ENCODE results near the gene LRBA. TPM values are rescaled to one million over a fixed set of nuclear protein-coding genes. Genes with fewer than 3 reads are reported as not detected.

The LRBA gene
- total and polyA plus RNA-seq, 2 of the 4 experiments (the other 2 are of a cell fraction), result 10.2 to 51.6 TPM

DNA sequence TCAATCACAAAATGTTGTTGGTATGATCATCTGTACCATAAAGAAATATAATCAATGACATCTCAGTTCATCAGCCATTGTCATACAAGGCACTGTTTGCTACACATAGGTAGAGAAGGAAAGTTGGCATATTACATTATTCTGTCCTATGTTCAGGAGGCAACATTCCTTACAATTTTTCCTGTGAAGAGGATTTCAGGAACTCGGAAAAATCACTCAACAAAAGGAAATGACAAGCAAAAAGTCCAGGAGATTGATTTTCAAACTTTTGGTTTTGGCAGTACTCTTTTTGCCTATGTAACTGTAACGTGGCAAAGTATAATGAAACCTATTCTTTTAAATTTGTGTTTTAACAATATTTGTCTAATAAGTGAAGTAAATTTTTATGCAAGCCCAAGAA lies 301.8 kb downstream of the LRBA start:
- no peak overlapping the region for H2AK9ac ChIP-seq (replicated peaks; ENCODE audit: low read depth, low read length, poor library complexity)
- H2BK15ac ChIP-seq (ENCODE audit: low read depth, low read length), result no peak overlapping the region
- in situ Hi-C loops (cut with MboI; ENCODE audit: low sequenced_read_pairs) (no loop called here), dilution Hi-C loops (cut with HindIII; ENCODE audit: low sequenced_read_pairs, unreplicated experiment) (no loop called here), intact Hi-C loops (cut with micrococcal nuclease) (no loop called here)
- H3K9me3 ChIP-seq (ENCODE audit: control insufficient read depth, insufficient read depth, low read length), result no peaks in the 10 kb centered on the region
- no peak overlapping the region for H3K56ac ChIP-seq (ENCODE audit: extremely low read depth, insufficient read depth, low read length)
- no peak overlapping the region for H4K5ac ChIP-seq (ENCODE audit: low read depth, low read length)
- H3K27ac ChIP-seq (ENCODE audit: insufficient read depth, low read length), result no peak overlapping the region
- CTCF ChIA-PET, result no interaction called here
- H3K23ac ChIP-seq (ENCODE audit: low read depth, low read length), result no peak overlapping the region
- ATAC-seq (ENCODE audit: low read depth) (no peak), DNase-seq (no peak)
- WGBS, 2 experiments (ENCODE audit: extremely low coverage in 2 of 2, insufficient read length in 1 of 2), result no CpG with 5 or more reads among the region's 2 CpGs
- no peaks in the 10 kb centered on the region for H3K4me1 ChIP-seq (ENCODE audit: control insufficient read depth, insufficient read depth, low read length)
- TF ChIP-seq RCOR1 (IDR thresholded peaks at IDR 0.05; ENCODE audit: insufficient replicate concordance, low read length) (no peak), MAFK (IDR thresholded peaks at IDR 0.05; ENCODE audit: low read depth, low read length) (no peak), SMC3 (IDR thresholded peaks at IDR 0.05; ENCODE audit: low read depth, low read length) (no peak), MXI1 (IDR thresholded peaks at IDR 0.05; ENCODE audit: borderline replicate concordance, low read depth, low read length) (no peak), RFX5 (IDR thresholded peaks at IDR 0.05; ENCODE audit: low read depth, low read length) (no peak), POLR2A (IDR thresholded peaks at IDR 0.05; ENCODE audit: low read depth, low read length) (no peak), CHD1 (IDR thresholded peaks at IDR 0.05; ENCODE audit: low read depth, low read length) (no peak)
- TF ChIP-seq, protein P1, sequence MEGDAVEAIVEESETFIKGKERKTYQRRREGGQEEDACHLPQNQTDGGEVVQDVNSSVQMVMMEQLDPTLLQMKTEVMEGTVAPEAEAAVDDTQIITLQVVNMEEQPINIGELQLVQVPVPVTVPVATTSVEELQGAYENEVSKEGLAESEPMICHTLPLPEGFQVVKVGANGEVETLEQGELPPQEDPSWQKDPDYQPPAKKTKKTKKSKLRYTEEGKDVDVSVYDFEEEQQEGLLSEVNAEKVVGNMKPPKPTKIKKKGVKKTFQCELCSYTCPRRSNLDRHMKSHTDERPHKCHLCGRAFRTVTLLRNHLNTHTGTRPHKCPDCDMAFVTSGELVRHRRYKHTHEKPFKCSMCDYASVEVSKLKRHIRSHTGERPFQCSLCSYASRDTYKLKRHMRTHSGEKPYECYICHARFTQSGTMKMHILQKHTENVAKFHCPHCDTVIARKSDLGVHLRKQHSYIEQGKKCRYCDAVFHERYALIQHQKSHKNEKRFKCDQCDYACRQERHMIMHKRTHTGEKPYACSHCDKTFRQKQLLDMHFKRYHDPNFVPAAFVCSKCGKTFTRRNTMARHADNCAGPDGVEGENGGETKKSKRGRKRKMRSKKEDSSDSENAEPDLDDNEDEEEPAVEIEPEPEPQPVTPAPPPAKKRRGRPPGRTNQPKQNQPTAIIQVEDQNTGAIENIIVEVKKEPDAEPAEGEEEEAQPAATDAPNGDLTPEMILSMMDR (conservative IDR thresholded peaks at IDR 0.05; ENCODE audit: low read depth, low read length), result no peak
- H2BK20ac ChIP-seq (ENCODE audit: low read depth, low read length), result no peak overlapping the region
- H3K18ac ChIP-seq (ENCODE audit: low read depth, low read length), result no peak overlapping the region
- POLR2A ChIA-PET (ENCODE audit: unreplicated experiment), result no interaction called here
- H2AFZ ChIP-seq (replicated peaks; ENCODE audit: low read length, poor library complexity), result no peak overlapping the region
- H3K9ac ChIP-seq (ENCODE audit: low read depth, low read length), result no peak overlapping the region
- no peak overlapping the region for H3K14ac ChIP-seq (replicated peaks; ENCODE audit: low read depth, low read length)
- no peak overlapping the region for H4K8ac ChIP-seq (ENCODE audit: low read depth in 2 of 2, low read length in 2 of 2)
- H3K36me3 ChIP-seq (ENCODE audit: control insufficient read depth, insufficient read depth, low read length), result no peaks in the 10 kb centered on the region
- no peak overlapping the region for H3K4me3 ChIP-seq (ENCODE audit: insufficient read depth, low read depth, low read length)
- no peaks in the 10 kb centered on the region for H4K20me1 ChIP-seq (ENCODE audit: insufficient read depth, low read length)
- H3K9me1 ChIP-seq (ENCODE audit: insufficient read depth, low read length), result no peaks in the 10 kb centered on the region
- H4K91ac ChIP-seq (ENCODE audit: insufficient read depth, low read depth, low read length), result no peak overlapping the region
- H3K4me2 ChIP-seq (ENCODE audit: low read depth, low read length), result no peak overlapping the region
- no peaks in the 10 kb centered on the region for H3K79me1 ChIP-seq (ENCODE audit: low read depth in 1 of 2, low read length in 2 of 2)
- no TSS peak for BruUV-seq (replicated peaks)
- H3K4ac ChIP-seq (ENCODE audit: low read depth, low read length), result no peak overlapping the region
- no peak overlapping the region for H2BK5ac ChIP-seq (ENCODE audit: low read depth, low read length, poor library complexity, severe bottlenecking)
- no peak overlapping the region for H2BK120ac ChIP-seq (ENCODE audit: low read depth, low read length)
- H3K27me3 ChIP-seq (ENCODE audit: control insufficient read depth, insufficient read depth, low read length), result no peaks in the 10 kb centered on the region
- H2AK5ac ChIP-seq (ENCODE audit: low read depth, low read length), result no peak overlapping the region
